ENCODE measurements around the gene ZMAT5. TPM values are rescaled to one million over a fixed set of nuclear protein-coding genes. Genes with fewer than 3 reads are reported as not detected.

Gene ZMAT5
- total RNA-seq, 2 experiments from 2014 or later: 18.3 to 24.3 TPM

- H3K4me1 Mint-ChIP-seq: peaks cover 1% of the 10 kb centered on the region
- no peak overlapping the region for H3K4me3 Mint-ChIP-seq
- peaks cover 1% of the 10 kb centered on the region for H3K36me3 Mint-ChIP-seq
- DNase-seq (no peak), ATAC-seq (no peak)
- H3K27ac Mint-ChIP-seq: no peak overlapping the region
- CTCF ChIA-PET: interaction anchor here (1.1 kb wide), 1 partner anchor 51 kb away, joined by 3 read pairs; no protein-coding TSS in a partner anchor
- H3K9me3 Mint-ChIP-seq (ENCODE audit: low read depth): no peaks in the 10 kb centered on the region
- no peaks in the 10 kb centered on the region for H3K27me3 Mint-ChIP-seq
These were observed 26.6 kb downstream of the ZMAT5 start for GRCh38 chr22:29740216-29740615.

- peaks cover 1% of the 10 kb centered on the region for H3K4me1 Mint-ChIP-seq
- ATAC-seq: no peak
- no peaks in the 10 kb centered on the region for H3K27me3 Mint-ChIP-seq
- H3K36me3 Mint-ChIP-seq: peaks cover 1% of the 10 kb centered on the region
- CTCF ChIA-PET: no interaction called here
- H3K27ac Mint-ChIP-seq: no peak overlapping the region
- DNase-seq: no peak
- H3K9me3 Mint-ChIP-seq (ENCODE audit: low read depth): no peaks in the 10 kb centered on the region
- H3K4me3 Mint-ChIP-seq: no peak overlapping the region
These were observed 27.4 kb downstream of the ZMAT5 start for GRCh38 chr22:29739346-29739875.

GRCh38 chr22:29738118-29738815 lies 28.5 kb downstream of the ZMAT5 start:
- H3K9me3 Mint-ChIP-seq (ENCODE audit: low read depth): no peaks in the 10 kb centered on the region
- ATAC-seq (no peak), DNase-seq (no peak)
- no peak overlapping the region for H3K4me3 Mint-ChIP-seq
- peaks cover 1% of the 10 kb centered on the region for H3K36me3 Mint-ChIP-seq
- no peak overlapping the region for H3K27ac Mint-ChIP-seq
- CTCF ChIA-PET: interaction anchor here (1.4 kb wide), 1 partner anchor 350 kb away, joined by 3 read pairs; no protein-coding TSS in a partner anchor
- peaks cover 1% of the 10 kb centered on the region for H3K4me1 Mint-ChIP-seq
- no peaks in the 10 kb centered on the region for H3K27me3 Mint-ChIP-seq

- DNase-seq: no peak
- CTCF ChIA-PET: interaction anchor here (1.4 kb wide), 1 partner anchor 351 kb away, joined by 3 read pairs; no protein-coding TSS in a partner anchor
- peaks cover under 1% of the 10 kb centered on the region for H3K36me3 Mint-ChIP-seq
- ATAC-seq: no peak
- H3K4me1 Mint-ChIP-seq: peaks cover 1% of the 10 kb centered on the region
- no peaks in the 10 kb centered on the region for H3K27me3 Mint-ChIP-seq
- no peak overlapping the region for H3K4me3 Mint-ChIP-seq
- H3K9me3 Mint-ChIP-seq (ENCODE audit: low read depth): no peaks in the 10 kb centered on the region
- H3K27ac Mint-ChIP-seq: no peak overlapping the region
These were observed 29.3 kb downstream of the ZMAT5 start for GRCh38 chr22:29737251-29738117.

- H3K36me3 Mint-ChIP-seq: no peaks in the 10 kb centered on the region
- no peaks in the 10 kb centered on the region for H3K27me3 Mint-ChIP-seq
- H3K4me3 Mint-ChIP-seq: no peak overlapping the region
- no peaks in the 10 kb centered on the region for H3K4me1 Mint-ChIP-seq
- no peak overlapping the region for H3K27ac Mint-ChIP-seq
- ATAC-seq (no peak), DNase-seq (no peak)
- CTCF ChIA-PET: no interaction called here
- no peaks in the 10 kb centered on the region for H3K9me3 Mint-ChIP-seq (ENCODE audit: low read depth)
These were observed 31.4 kb downstream of the ZMAT5 start for GRCh38 chr22:29735416-29735815.

- Mint-ChIP-seq H3K27me3 (no peaks in the 10 kb centered on the region), H3K4me1 (no peaks in the 10 kb centered on the region), H3K4me3 (no peak overlapping the region), H3K27ac (no peak overlapping the region), H3K36me3 (no peaks in the 10 kb centered on the region), H3K9me3 (ENCODE audit: low read depth) (no peaks in the 10 kb centered on the region)
- CTCF ChIA-PET: no interaction called here
- no peak for DNase-seq
- ATAC-seq: no peak
These were observed 32.0 kb downstream of the ZMAT5 start for GRCh38 chr22:29734838-29735237.

GRCh38 chr22:29734406-29734805 lies 32.4 kb downstream of the ZMAT5 start:
- Mint-ChIP-seq H3K27me3 (no peaks in the 10 kb centered on the region), H3K36me3 (no peaks in the 10 kb centered on the region), H3K4me3 (no peak overlapping the region), H3K4me1 (no peaks in the 10 kb centered on the region), H3K27ac (no peak overlapping the region), H3K9me3 (ENCODE audit: low read depth) (no peaks in the 10 kb centered on the region)
- ATAC-seq: no peak
- no peak for DNase-seq
- CTCF ChIA-PET: interaction anchor here (1.8 kb wide), 1 partner anchor 98 kb away, joined by 5 read pairs; no protein-coding TSS in a partner anchor

GRCh38 chr22:29733362-29734201 lies 33.2 kb downstream of the ZMAT5 start:
- Mint-ChIP-seq H3K4me1 (no peaks in the 10 kb centered on the region), H3K27me3 (no peaks in the 10 kb centered on the region), H3K27ac (no peak overlapping the region), H3K4me3 (no peak overlapping the region), H3K9me3 (ENCODE audit: low read depth) (no peaks in the 10 kb centered on the region), H3K36me3 (no peaks in the 10 kb centered on the region)
- DNase-seq (no peak), ATAC-seq (no peak)
- CTCF ChIA-PET: interaction anchor here (1.8 kb wide), 1 partner anchor 97 kb away, joined by 5 read pairs; no protein-coding TSS in a partner anchor

GRCh38 chr22:29732883-29733282 lies 33.9 kb downstream of the ZMAT5 start:
- ATAC-seq (no peak), DNase-seq (no peak)
- no peaks in the 10 kb centered on the region for H3K4me1 Mint-ChIP-seq
- H3K36me3 Mint-ChIP-seq: no peaks in the 10 kb centered on the region
- H3K27me3 Mint-ChIP-seq: no peaks in the 10 kb centered on the region
- H3K27ac Mint-ChIP-seq: no peak overlapping the region
- H3K9me3 Mint-ChIP-seq (ENCODE audit: low read depth): no peaks in the 10 kb centered on the region
- CTCF ChIA-PET: interaction anchor here (1.8 kb wide), 1 partner anchor 97 kb away, joined by 5 read pairs; no protein-coding TSS in a partner anchor
- no peak overlapping the region for H3K4me3 Mint-ChIP-seq

- Mint-ChIP-seq H3K9me3 (ENCODE audit: low read depth) (no peaks in the 10 kb centered on the region), H3K27me3 (no peaks in the 10 kb centered on the region), H3K27ac (no peak overlapping the region), H3K4me3 (no peak overlapping the region), H3K4me1 (no peaks in the 10 kb centered on the region), H3K36me3 (no peaks in the 10 kb centered on the region)
- CTCF ChIA-PET: no interaction called here
- DNase-seq (no peak), ATAC-seq (no peak)
These were observed 35.6 kb downstream of the ZMAT5 start for GRCh38 chr22:29731058-29731850.

GRCh38 chr22:29729161-29729560 lies 37.6 kb downstream of the ZMAT5 start:
- ATAC-seq (no peak), DNase-seq (no peak)
- Mint-ChIP-seq H3K9me3 (ENCODE audit: low read depth) (no peaks in the 10 kb centered on the region), H3K27ac (no peak overlapping the region), H3K36me3 (no peaks in the 10 kb centered on the region), H3K27me3 (no peaks in the 10 kb centered on the region), H3K4me3 (no peak overlapping the region), H3K4me1 (no peaks in the 10 kb centered on the region)
- CTCF ChIA-PET: no interaction called here

- Mint-ChIP-seq H3K4me3 (no peak overlapping the region), H3K36me3 (no peaks in the 10 kb centered on the region), H3K4me1 (no peaks in the 10 kb centered on the region), H3K27me3 (peaks cover 4% of the 10 kb centered on the region), H3K9me3 (ENCODE audit: low read depth) (no peaks in the 10 kb centered on the region), H3K27ac (no peak overlapping the region)
- CTCF ChIA-PET: interaction anchor here (1.0 to 1.3 kb wide), 2 partner anchors 9 to 278 kb away, joined by 3 to 4 read pairs; no protein-coding TSS in a partner anchor
- ATAC-seq (peak; percentile 50), DNase-seq (no peak)
These were observed 39.7 kb downstream of the ZMAT5 start for GRCh38 chr22:29727131-29727523.
